Activated CD4-positive, alpha-beta T cell treated with anti-CD3 and anti-CD28 coated beads for 36 hours (primary cell): ENCODE results near the gene FDX2. TPM values are rescaled to one million over a fixed set of nuclear protein-coding genes. Genes with fewer than 3 reads are reported as not detected.

Experiments
- ATAC-seq: fragments of 200-7000 bp; cut with Tn5 transposase; one replicate; pipeline ENCODE4 v1.10.0; 2021; ENCODE audit warnings: mild to moderate bottlenecking, moderate library complexity
- CTCF ChIA-PET: fragments of 350-600 bp; sonication (Branson Sonifier 250); formaldehyde crosslinking; loops from one replicate; lab custom pipeline; 2021; ENCODE audit warnings: antibody characterized with exemption; lab: Charles Lee
- POLR2A ChIA-PET: fragments of 350-600 bp; sonication (Branson Sonifier 250); formaldehyde crosslinking; loops from one replicate; lab custom pipeline; 2021; ENCODE audit warnings: antibody characterized with exemption, inconsistent platforms; lab: Charles Lee
- DNase-seq: peaks from one replicate; pipeline ENCODE4 v3.0.0-alpha.2; 2020
- H3K27ac Mint-ChIP-seq: one replicate; pipeline ENCODE4 v1.8.0; 2021; ENCODE audit warnings: mixed read lengths
- H3K27me3 Mint-ChIP-seq: one replicate; pipeline ENCODE4 v1.8.0; 2021; ENCODE audit warnings: mixed read lengths
- H3K36me3 Mint-ChIP-seq: one replicate; pipeline ENCODE4 v1.8.0; 2021; ENCODE audit warnings: low read depth, mixed read lengths
- H3K4me1 Mint-ChIP-seq: one replicate; pipeline ENCODE4 v1.8.0; 2021; ENCODE audit warnings: mixed read lengths
- H3K4me3 Mint-ChIP-seq: one replicate; pipeline ENCODE4 v1.8.0; 2021; ENCODE audit warnings: mild to moderate bottlenecking, moderate library complexity, mixed read lengths
- H3K9me3 Mint-ChIP-seq: one replicate; pipeline ENCODE4 v1.8.0; 2021; ENCODE audit warnings: low read depth, mixed read lengths
- intact Hi-C, 2 experiments: fragments of 100-400 bp; cut with DNase I in 1 of 2; cut with micrococcal nuclease in 1 of 2; formaldehyde crosslinking; loops; one replicate each; pipeline versions ENCODE4 v1.14.2 to v1.15.1; 2022 to 2024; cut with DNase I, micrococcal nuclease
- total RNA-seq, 2 experiments: library from RNA; stranded (reverse); gene quantifications; one replicate each; pipeline ENCODE4 v1.2.3, GENCODE V29; 2021

Gene FDX2
- total RNA-seq, 2 experiments from 2014 or later = 11.7 to 13.3 TPM

DNA sequence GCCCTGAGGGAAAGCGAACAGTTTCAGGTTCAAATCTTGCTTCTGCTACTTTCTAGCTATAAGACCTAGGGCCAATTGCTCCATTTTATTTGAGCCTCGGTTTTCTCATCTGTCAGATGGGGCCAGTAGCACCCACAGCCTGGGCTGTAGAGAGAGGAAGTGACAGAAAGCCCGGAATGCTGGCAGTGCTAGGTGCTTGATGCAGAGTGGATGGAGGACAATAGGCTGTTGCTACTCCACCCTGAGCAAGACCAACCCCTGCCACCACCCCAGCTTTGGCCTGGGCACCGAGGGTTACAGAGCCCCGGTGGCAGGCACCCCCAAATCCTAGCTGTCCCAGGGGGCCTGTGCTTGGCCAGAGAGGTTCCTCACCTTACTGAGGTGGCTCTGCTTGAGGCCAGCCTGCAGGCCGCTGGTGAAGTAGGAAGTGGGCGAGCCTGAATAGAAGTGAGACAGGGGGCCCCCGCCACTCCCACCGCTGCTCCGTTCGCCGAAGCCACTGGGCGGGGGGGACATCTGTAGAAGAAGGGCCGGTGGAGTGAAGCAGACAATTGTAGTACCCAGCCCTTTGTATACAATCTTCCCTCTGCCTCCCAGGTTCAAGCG lies 2.1 kb upstream of the FDX2 start:
- Mint-ChIP-seq H3K4me3 (no peak overlapping the region), H3K9me3 (no peaks in the 10 kb centered on the region), H3K4me1 (peaks cover 16% of the 10 kb centered on the region), H3K27ac (no peak overlapping the region), H3K36me3 (peaks cover 36% of the 10 kb centered on the region), H3K27me3 (no peaks in the 10 kb centered on the region)
- DNase-seq = no peak
- POLR2A ChIA-PET = interaction anchor here (1.0 to 1.8 kb wide), 2 partner anchors 16 to 44 kb away, joined by 5 to 7 read pairs; no protein-coding TSS in a partner anchor
- no peak for ATAC-seq
- intact Hi-C loops = loop anchor here in 1 of 2 experiments (2.0 kb wide), 1 partner anchor 57 kb away; no protein-coding TSS in a partner anchor
- CTCF ChIA-PET = no interaction called here

DNA sequence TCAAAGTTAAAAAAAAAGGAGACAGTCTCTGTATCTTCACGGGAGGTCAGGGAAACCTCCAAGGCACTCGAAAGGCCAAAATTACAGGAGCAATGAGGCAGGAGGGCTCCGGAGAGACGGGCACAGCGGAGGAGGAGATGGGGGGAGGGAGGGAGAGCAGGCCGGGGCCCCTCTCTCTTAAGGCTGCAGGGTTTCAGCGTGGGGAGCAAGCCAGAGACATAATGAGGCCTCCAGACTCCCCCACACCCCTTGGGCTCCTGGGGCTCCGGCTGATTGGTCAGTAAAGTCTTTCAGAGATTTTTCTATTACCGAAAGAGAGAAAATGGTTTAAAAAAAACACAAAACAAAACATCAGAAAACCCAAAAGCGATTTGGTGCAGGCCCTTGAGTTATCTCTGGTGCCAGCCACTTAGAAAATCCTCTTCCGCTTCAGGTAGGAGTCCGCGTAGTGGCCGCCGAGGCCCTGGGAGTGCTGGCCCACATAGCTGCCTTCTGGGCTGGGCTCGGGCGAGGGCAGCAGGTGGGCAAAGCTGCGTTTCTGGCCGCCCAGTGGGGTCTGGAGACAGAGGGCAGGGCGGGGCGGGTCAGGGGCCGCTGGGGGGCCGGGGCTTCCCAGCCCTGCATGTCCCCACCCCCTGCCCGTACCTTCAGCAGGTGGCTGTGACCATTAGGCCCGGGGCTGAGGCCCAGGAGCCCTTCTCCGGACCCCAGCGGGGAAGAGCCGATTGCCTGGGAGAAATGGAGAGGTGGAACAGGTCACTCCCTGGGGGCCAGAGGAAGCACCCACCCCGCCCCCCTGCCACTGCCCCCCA lies 1.4 kb upstream of the FDX2 start:
- intact Hi-C loops = loop anchor here in 1 of 2 experiments (2.0 kb wide), 1 partner anchor 56 kb away; no protein-coding TSS in a partner anchor
- ChIA-PET CTCF (interaction anchor here (0.9 kb wide), 1 partner anchor 81 kb away, joined by 5 read pairs; no protein-coding TSS in a partner anchor), POLR2A (interaction anchor here (0.6 to 1.5 kb wide), 3 partner anchors 7 to 108 kb away, joined by 3 to 5 read pairs (median 5); no protein-coding TSS in a partner anchor)
- no peaks in the 10 kb centered on the region for H3K9me3 Mint-ChIP-seq
- ATAC-seq (no peak), DNase-seq (no peak)
- no peak overlapping the region for H3K27ac Mint-ChIP-seq
- no peak overlapping the region for H3K4me3 Mint-ChIP-seq
- H3K27me3 Mint-ChIP-seq = no peaks in the 10 kb centered on the region
- H3K4me1 Mint-ChIP-seq = peaks cover 16% of the 10 kb centered on the region
- peaks cover 39% of the 10 kb centered on the region for H3K36me3 Mint-ChIP-seq

DNA sequence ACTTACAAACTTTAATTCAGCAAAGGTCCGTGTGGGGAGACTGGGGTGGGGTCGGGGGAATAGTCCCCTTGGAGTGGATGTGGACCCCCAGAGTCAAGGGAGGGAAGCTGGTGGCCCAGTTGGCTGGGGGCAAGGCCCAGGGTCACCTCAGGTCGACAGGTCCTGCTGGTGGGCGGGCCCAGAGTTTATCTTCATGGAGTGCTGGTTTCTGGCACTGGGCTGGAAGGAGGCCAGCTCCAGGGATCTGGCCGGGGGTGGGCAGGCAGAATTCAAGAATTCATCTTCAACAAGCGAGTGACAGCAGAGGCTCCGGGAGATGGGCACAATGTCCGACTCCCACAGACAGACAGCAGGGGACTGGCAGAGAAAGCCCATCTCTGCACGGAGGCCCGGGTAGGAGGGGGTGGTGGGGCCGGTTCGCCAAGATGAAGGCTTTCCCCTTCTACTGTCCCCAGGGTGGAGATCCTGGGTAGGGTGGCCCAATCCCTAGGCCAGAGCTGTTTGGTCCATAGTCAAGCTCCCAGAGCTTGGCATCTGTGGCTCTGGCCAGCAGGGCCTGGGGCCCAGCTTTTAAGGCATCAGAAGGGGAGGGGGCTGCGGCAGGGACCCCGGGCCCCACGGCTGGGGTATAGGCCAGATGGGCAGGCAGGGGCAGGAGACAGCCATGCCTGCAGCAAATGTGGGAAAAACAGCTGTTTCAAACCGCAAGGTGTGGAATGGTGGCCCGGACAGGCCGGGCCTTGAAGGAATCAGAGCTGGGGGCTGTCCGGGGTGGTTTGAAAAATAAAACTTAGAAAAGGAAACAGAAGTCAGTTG lies 622 bp upstream of the FDX2 start:
- Mint-ChIP-seq H3K9me3 (no peaks in the 10 kb centered on the region), H3K4me3 (peak overlapping the region; percentile 89), H3K27me3 (no peaks in the 10 kb centered on the region), H3K4me1 (peaks cover 16% of the 10 kb centered on the region), H3K27ac (peak overlapping the region; percentile 58), H3K36me3 (peaks cover 33% of the 10 kb centered on the region)
- POLR2A ChIA-PET = interaction anchor here (0.6 to 1.5 kb wide), 3 partner anchors 8 to 107 kb away, joined by 3 to 5 read pairs (median 5); no protein-coding TSS in a partner anchor
- CTCF ChIA-PET = interaction anchor here (0.9 kb wide), 1 partner anchor 80 kb away, joined by 5 read pairs; no protein-coding TSS in a partner anchor
- ATAC-seq (no peak), DNase-seq (peak; percentile 20)
- intact Hi-C loops = loop anchor here in 1 of 2 experiments (2.0 kb wide), 1 partner anchor 56 kb away; no protein-coding TSS in a partner anchor

DNA sequence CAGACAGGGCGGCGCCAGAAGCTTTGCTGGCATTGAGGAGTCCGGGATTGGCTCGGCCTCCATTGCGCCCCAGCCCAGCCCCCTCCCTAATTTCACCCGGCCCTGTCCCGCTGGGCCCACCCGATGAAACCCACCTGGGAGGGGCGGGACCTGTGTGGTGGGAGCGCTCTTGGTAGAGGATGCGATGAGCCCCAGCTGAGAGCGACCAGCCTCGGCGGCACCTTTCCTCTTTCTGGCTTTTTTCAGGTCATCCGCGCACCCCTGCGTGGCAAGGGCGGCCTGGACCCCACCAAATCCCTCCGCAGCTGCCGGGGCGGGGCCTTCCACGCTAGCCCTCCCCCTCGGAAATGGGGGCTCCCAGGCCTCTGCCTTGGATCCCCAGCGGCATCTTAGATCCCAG lies 6.4 kb downstream of the FDX2 start, which contains the start of gene ZGLP1:
TSS of gene ZGLP1 (minus strand) at position 393 of the 400 bp plus-strand sequence.
- no peaks in the 10 kb centered on the region for H3K9me3 Mint-ChIP-seq
- ATAC-seq (no peak), DNase-seq (no peak)
- H3K27me3 Mint-ChIP-seq = no peaks in the 10 kb centered on the region
- H3K4me1 Mint-ChIP-seq = peaks cover 4% of the 10 kb centered on the region
- ChIA-PET CTCF (no interaction called here), POLR2A (interaction anchor here (0.5 kb wide), 1 partner anchor 11 kb away, joined by 10 read pairs; no protein-coding TSS in a partner anchor)
- intact Hi-C loops = no loop called here
- no peak within 1 kb of the TSS for H3K4me3 Mint-ChIP-seq
- H3K27ac Mint-ChIP-seq = no peak within 1 kb of the TSS
- H3K36me3 Mint-ChIP-seq = peaks cover 10% of the 10 kb centered on the region

DNA sequence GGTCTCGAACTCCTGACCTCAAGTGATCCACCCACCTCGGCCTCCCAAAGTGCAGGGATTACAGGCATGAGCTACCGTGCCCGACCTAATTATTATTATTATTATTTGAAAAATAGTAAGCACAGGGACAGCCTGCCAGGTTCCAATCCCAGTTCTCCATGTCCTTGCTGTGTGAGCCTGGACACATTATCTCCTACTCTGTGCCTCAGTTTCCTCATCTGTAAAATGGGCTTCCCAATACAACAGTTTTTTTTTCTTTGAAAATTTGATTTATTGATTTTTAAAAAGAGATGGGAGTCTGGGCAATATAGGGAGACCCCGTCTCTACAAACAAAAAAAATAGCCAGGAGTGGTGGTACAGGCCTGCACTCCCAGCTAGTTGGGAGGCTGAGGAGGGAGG lies 9.5 kb downstream of the FDX2 start:
- Mint-ChIP-seq H3K36me3 (peaks cover 4% of the 10 kb centered on the region), H3K27me3 (peaks cover 3% of the 10 kb centered on the region), H3K4me1 (peaks cover 8% of the 10 kb centered on the region), H3K4me3 (no peak overlapping the region), H3K9me3 (no peaks in the 10 kb centered on the region), H3K27ac (no peak overlapping the region)
- ATAC-seq = no peak
- DNase-seq = no peak
- POLR2A ChIA-PET = no interaction called here
- intact Hi-C loops = no loop called here
- CTCF ChIA-PET = interaction anchor here (0.8 to 1.4 kb wide), 2 partner anchors 27 to 36 kb away, joined by 3 to 4 read pairs; no protein-coding TSS in a partner anchor

DNA sequence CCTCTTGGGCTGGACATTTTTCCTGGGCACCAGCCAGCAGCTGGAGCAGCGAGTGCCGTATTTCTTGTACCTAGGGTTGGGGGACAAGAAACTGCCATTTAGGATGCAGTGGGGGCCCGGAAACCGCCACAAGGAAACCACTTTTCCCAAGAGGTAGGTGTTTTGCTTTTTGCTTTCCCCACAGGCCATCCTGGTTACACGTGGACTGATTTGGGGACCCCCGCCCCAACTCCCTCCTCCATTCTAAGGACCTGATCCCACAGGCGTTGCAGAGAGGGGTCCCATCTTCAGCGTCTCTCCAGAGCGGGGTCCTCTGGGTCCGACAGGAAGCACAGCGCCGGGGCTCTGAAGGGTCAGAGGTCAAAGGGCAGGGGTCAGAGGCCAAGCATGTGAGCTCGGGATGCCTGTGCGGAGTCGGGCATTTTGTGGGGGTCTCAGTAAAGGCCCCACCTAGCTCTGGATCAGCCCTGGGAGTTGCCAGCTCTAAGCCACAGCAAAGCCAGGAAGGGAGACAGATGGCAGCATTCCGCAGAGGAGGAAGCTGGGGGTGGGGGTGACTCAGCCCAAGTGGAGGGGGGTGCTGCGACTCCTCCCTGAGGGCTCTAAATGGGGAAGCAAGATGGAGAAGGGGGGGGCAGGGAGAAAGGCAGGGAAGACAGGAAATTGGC lies 10.5 kb downstream of the FDX2 start:
- H3K9me3 Mint-ChIP-seq = no peaks in the 10 kb centered on the region
- H3K4me3 Mint-ChIP-seq = no peak overlapping the region
- H3K4me1 Mint-ChIP-seq = peaks cover 8% of the 10 kb centered on the region
- H3K27ac Mint-ChIP-seq = no peak overlapping the region
- DNase-seq (no peak), ATAC-seq (no peak)
- intact Hi-C loops = no loop called here
- peaks cover 2% of the 10 kb centered on the region for H3K36me3 Mint-ChIP-seq
- CTCF ChIA-PET = interaction anchor here (0.6 kb wide), 1 partner anchor 51 kb away, joined by 3 read pairs; no protein-coding TSS in a partner anchor
- H3K27me3 Mint-ChIP-seq = peaks cover 3% of the 10 kb centered on the region
- POLR2A ChIA-PET = no interaction called here

DNA sequence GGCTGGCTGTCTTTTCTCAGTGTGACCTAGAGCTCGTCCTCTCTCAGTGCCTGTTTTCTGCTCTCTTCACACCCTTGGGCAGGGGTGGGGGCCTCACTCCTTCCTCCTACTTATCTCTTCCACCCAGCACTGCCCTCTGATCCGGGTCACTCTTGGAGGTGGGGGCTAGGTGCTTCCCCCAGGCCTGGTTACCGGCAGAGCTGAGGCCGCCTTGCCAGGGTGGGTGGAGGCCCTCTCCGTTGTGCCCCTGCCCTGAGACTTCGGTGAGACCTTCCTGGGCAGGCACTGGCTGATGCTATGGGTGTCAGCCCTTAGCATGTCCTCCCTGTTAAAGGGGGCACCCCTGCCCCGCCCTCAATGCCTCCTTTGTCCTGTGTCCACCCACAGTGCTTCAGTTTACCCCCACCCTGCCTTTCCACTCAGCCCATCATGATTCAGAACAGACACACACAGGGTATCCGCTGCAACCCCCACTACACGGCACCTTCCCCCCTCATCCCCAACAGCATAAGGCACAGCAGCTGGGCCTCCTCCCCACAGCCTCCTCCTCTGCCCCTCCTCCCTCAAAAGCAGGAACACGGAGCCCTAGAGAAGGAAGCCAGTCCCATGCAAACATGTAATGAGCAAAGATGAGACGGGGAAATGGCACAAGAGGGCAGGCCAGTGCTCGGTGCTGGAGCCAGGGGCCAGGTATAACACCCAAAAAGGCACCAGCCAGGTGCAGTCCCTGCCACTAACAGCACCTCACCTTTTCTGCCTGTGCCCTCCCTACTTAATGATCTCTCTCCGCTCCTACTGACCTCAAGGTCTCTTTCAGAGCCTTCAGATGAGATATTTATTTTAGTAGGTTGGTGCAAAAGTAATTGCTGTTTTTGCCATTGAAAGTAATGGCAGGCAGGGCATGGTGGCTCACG lies 16.0 kb downstream of the FDX2 start:
- intact Hi-C loops = loop anchor here in 1 of 2 experiments (5.0 to 10.0 kb wide), 2 partner anchors 33 to 215 kb away; partner anchors contain the start of gene S1PR5
- no peak overlapping the region for H3K27ac Mint-ChIP-seq
- DNase-seq (no peak), ATAC-seq (no peak)
- POLR2A ChIA-PET = interaction anchor here (0.6 kb wide), 2 partner anchors 19 to 23 kb away, joined by 3 to 5 read pairs; no protein-coding TSS in a partner anchor
- CTCF ChIA-PET = interaction anchor here (0.5 to 1.2 kb wide), 4 partner anchors 29 to 696 kb away, joined by 3 to 5 read pairs (median 4); partner anchors contain the start of gene ICAM1
- peaks cover 12% of the 10 kb centered on the region for H3K4me1 Mint-ChIP-seq
- H3K4me3 Mint-ChIP-seq = no peak overlapping the region
- peaks cover 12% of the 10 kb centered on the region for H3K27me3 Mint-ChIP-seq
- no peaks in the 10 kb centered on the region for H3K9me3 Mint-ChIP-seq
- H3K36me3 Mint-ChIP-seq = no peaks in the 10 kb centered on the region

DNA sequence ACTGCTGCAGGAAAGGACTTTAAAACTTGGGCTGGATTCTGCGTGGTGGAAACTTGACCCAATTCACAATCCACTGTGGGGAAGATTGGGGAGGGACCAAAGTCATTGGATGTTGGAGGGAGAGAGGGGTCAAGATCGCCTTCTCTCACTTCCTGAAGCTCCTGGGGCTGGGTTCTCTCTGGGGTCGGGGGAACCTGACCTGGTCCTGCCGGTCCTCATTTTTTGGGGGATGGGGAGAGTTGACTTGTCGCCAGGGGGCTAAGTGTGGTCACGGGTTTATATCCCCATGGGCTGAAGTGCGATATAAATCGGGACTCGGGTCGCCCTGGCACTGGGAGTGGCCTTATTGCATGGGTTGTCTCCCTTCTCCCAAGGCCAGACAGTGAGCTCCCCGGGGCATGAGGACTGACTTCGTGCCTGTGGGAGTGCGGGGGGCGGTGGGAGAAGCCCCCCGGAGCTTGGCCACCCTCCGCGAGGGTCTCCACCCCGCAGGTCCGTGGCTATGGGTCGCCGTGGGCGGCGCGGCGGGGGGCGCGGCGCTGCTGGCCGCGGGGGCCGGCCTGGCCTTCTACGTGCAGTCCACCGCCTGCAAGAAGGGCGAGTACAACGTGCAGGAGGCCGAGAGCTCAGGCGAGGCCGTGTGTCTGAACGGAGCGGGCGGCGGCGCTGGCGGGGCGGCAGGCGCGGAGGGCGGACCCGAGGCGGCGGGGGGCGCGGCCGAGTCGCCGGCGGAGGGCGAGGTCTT lies 19.8 kb downstream of the FDX2 start:
- H3K4me3 Mint-ChIP-seq = peak overlapping the region; percentile 52
- DNase-seq = no peak
- ChIA-PET POLR2A (no interaction called here), CTCF (interaction anchor here (0.7 kb wide), 1 partner anchor 125 kb away, joined by 5 read pairs; no protein-coding TSS in a partner anchor)
- intact Hi-C loops = loop anchor here in 1 of 2 experiments (10.0 kb wide), 1 partner anchor 219 kb away; the partner anchor contains the start of gene S1PR5
- H3K36me3 Mint-ChIP-seq = no peaks in the 10 kb centered on the region
- no peaks in the 10 kb centered on the region for H3K9me3 Mint-ChIP-seq
- no peak overlapping the region for H3K27ac Mint-ChIP-seq
- H3K27me3 Mint-ChIP-seq = peaks cover 42% of the 10 kb centered on the region
- no peak for ATAC-seq
- H3K4me1 Mint-ChIP-seq = peaks cover 29% of the 10 kb centered on the region

DNA sequence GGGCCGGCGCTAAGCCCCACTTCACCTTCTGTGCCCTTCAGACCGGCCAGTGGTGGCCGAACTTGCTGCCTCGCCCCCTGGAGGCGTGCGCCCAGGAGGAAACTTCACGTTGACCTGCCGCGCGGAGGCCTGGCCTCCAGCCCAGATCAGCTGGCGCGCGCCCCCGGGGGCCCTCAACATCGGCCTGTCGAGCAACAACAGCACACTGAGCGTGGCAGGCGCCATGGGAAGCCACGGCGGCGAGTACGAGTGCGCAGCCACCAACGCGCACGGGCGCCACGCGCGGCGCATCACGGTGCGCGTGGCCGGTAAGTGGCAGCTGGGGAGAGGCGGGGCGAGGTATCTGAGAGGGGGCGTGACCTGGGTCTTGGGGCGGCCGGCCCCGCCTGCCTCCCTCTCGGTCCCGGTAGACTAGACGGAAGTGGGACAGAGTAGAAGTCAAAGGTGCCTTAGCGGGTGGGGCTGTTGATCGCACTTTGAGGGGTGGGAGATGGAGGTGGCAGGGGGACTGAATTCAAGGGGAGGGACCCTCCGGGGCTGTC lies 20.4 kb downstream of the FDX2 start:
- Mint-ChIP-seq H3K27ac (no peak overlapping the region), H3K4me1 (peaks cover 35% of the 10 kb centered on the region), H3K36me3 (no peaks in the 10 kb centered on the region), H3K27me3 (peaks cover 49% of the 10 kb centered on the region), H3K4me3 (peak overlapping the region; percentile 52), H3K9me3 (no peaks in the 10 kb centered on the region)
- intact Hi-C loops = loop anchor here in 1 of 2 experiments (10.0 kb wide), 1 partner anchor 219 kb away; the partner anchor contains the start of gene S1PR5
- ChIA-PET POLR2A (no interaction called here), CTCF (interaction anchor here (0.7 kb wide), 1 partner anchor 126 kb away, joined by 5 read pairs; no protein-coding TSS in a partner anchor)
- ATAC-seq (peak; percentile 21), DNase-seq (peak; percentile 72)
